Neuronal stem cell (in vitro differentiated cells): Measurements from ENCODE around the gene FBXW5.

ENCODE experiments used
- DNase-seq: peaks from one replicate; pipeline ENCODE4 v3.0.0-alpha.2; 2013; ENCODE audit warnings: low spot score
- H2AFZ ChIP-seq: one replicate; pipeline ENCODE4 v1.6.1; 2013; ENCODE audit warnings: mild to moderate bottlenecking, low read length, inconsistent platforms
- H2AK5ac ChIP-seq: 2 replicates; pipeline ENCODE4 v1.6.1; 2013; ENCODE audit warnings: low read depth, mild to moderate bottlenecking, inconsistent platforms, low read length, moderate library complexity, mixed read lengths
- H2BK120ac ChIP-seq: 2 replicates; pipeline ENCODE4 v1.6.1; 2013; ENCODE audit warnings: low read depth, mild to moderate bottlenecking, inconsistent platforms, low read length, moderate library complexity, mixed read lengths
- H2BK12ac ChIP-seq: one replicate; pipeline ENCODE4 v1.6.1; 2013; ENCODE audit warnings: low read length, inconsistent platforms
- H2BK15ac ChIP-seq: 2 replicates; pipeline ENCODE4 v1.6.1; 2013; ENCODE audit warnings: mild to moderate bottlenecking, low read length, inconsistent platforms, mixed read lengths
- H2BK5ac ChIP-seq: one replicate; pipeline ENCODE4 v1.6.1; 2013; ENCODE audit warnings: inconsistent platforms, mild to moderate bottlenecking, low read length, moderate library complexity
- H3K14ac ChIP-seq: one replicate; pipeline ENCODE4 v1.6.1; 2013; ENCODE audit warnings: low read length, inconsistent platforms
- H3K18ac ChIP-seq: 2 replicates; pipeline ENCODE4 v1.6.1; 2013; ENCODE audit warnings: low read length, inconsistent platforms
- H3K23ac ChIP-seq: 2 replicates; pipeline ENCODE4 v1.6.1; 2013; ENCODE audit warnings: low read depth, mild to moderate bottlenecking, mixed read lengths, low read length, inconsistent platforms; ENCODE audit not compliant: poor library complexity
- H3K27ac ChIP-seq: replicated peaks from 3 replicates; pipeline ENCODE4 v1.5.1; 2013; ENCODE audit warnings: low read length, inconsistent platforms
- H3K27me3 ChIP-seq, 3 experiments: 2 replicates each; pipeline ENCODE4 v1.6.1; 2013; ENCODE audit warnings: low read length in 3 of 3, mild to moderate bottlenecking in 2 of 3, inconsistent platforms in 1 of 3, low read depth in 1 of 3, mixed read lengths in 1 of 3, moderate library complexity in 1 of 3; ENCODE audit not compliant: control insufficient read depth in 3 of 3, insufficient read depth in 3 of 3
- H3K36me3 ChIP-seq, 2 donors: replicated peaks in 1 of 2; 2 replicates each; pipeline ENCODE4 v1.6.1; 2013; ENCODE audit warnings: low read length in 2 of 2; ENCODE audit not compliant: control insufficient read depth in 2 of 2, insufficient read depth in 2 of 2
- H3K4ac ChIP-seq: 2 replicates; pipeline ENCODE4 v1.6.1; 2013; ENCODE audit warnings: inconsistent platforms, mild to moderate bottlenecking, low read length, moderate library complexity
- H3K4me1 ChIP-seq, 2 donors: 1 replicate in 1 of 2; 2 replicates in 1 of 2; pipeline ENCODE4 v1.6.1; 2013; ENCODE audit warnings: low read length in 2 of 2, low read depth in 1 of 2; ENCODE audit not compliant: control insufficient read depth in 2 of 2, insufficient read depth in 1 of 2
- H3K4me2 ChIP-seq: one replicate; pipeline ENCODE4 v1.6.1; 2013; ENCODE audit warnings: mild to moderate bottlenecking, low read length, inconsistent platforms; ENCODE audit not compliant: insufficient read depth, poor library complexity, severe bottlenecking
- H3K4me3 ChIP-seq, 2 donors: 2 replicates each; pipeline ENCODE4 v1.5.1; 2013; ENCODE audit warnings: low read length in 2 of 2, mild to moderate bottlenecking in 2 of 2, inconsistent platforms in 1 of 2, moderate library complexity in 1 of 2
- H3K79me1 ChIP-seq: one replicate; pipeline ENCODE4 v1.6.1; 2013; ENCODE audit warnings: low read depth, mild to moderate bottlenecking, inconsistent platforms, low read length, moderate library complexity
- H3K9ac ChIP-seq: one replicate; pipeline ENCODE4 v1.6.1; 2013; ENCODE audit warnings: mild to moderate bottlenecking, low read depth, low read length, inconsistent platforms; ENCODE audit not compliant: poor library complexity
- H3K9me3 ChIP-seq, 2 donors: replicated peaks in 1 of 2; 2 replicates each; pipeline versions ENCODE3 to v1.6.1; 2013; ENCODE audit warnings: low read length in 2 of 2, mild to moderate bottlenecking in 2 of 2, inconsistent platforms in 1 of 2, low read depth in 1 of 2, mixed read lengths in 1 of 2, moderate library complexity in 1 of 2; ENCODE audit not compliant: control insufficient read depth in 2 of 2, insufficient read depth in 1 of 2
- H4K8ac ChIP-seq: one replicate; pipeline ENCODE4 v1.6.1; 2013; ENCODE audit warnings: low read depth, mild to moderate bottlenecking, inconsistent platforms, low read length, moderate library complexity
- H4K91ac ChIP-seq: one replicate; pipeline ENCODE4 v1.6.1; 2013; ENCODE audit warnings: low read length, low read depth, mild to moderate bottlenecking, inconsistent platforms; ENCODE audit not compliant: poor library complexity
- WGBS, 2 donors: extraction: QIAGEN DNeasy Blood & Tissue Kit; methylation state at CpG; one replicate each; pipeline ENCODE4 v1.1.7; 2013; ENCODE audit warnings: missing lambda C conversion rate in 2 of 2, mixed read lengths in 1 of 2; ENCODE audit not compliant: insufficient read length in 2 of 2, insufficient replicate concordance in 1 of 2; ENCODE audit errors: extremely low coverage in 2 of 2; 5-methylcytosine and 5-hydroxymethylcytosine counted together

FBXW5 gene

DNA sequence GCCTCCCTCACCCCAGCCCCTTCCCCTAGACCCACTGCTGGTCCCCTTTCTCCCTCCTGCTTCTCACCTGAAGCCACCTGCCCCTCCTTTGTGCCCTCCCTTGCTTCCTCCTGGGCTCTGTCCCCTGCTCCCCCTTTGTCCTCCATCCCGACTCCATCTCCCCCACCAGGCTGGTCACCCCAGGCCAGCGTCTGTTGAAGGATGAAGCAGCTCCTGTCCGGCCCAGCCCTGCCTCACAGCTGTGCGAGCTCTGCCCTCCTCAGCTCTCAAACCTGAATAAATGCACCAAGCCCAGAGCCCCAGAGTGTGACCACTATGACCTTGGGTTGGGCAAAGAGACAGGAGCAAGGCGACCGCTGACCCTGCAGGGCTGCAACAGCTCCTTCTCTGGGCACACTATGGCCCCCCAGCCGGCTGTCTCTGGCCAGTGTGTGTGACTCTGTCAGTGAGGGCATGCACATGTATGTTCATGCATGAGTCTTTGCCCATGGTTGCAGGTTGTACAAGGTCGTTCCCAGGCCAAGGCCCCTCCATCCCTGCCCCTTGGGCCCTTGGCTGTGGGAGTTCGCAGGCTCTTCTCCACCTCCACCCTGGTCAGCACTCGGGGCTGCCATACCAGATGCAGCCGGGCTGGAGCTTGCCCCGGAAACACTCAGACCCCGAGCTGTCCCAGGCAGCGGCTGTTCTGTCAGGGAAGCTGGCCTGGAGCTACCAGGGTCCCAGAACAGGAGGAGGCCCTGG lies 10.8 kb upstream of the FBXW5 start:
- Histone ChIP-seq H3K27me3 (peaks cover 0 to 18% (median 0%) of the 10 kb centered on the region in 3 experiments), H3K4me2 (no peak overlapping the region), H3K4ac (peak overlapping the region; percentile 76), H4K8ac (no peak overlapping the region), H3K9ac (peak overlapping the region; percentile 21), H3K4me3 (no peak overlapping the region), H4K91ac (no peak overlapping the region), H2BK120ac (no peak overlapping the region), H3K79me1 (peaks cover 3% of the 10 kb centered on the region), H2AFZ (no peak overlapping the region), H2BK5ac (peak overlapping the region; percentile 39), H3K36me3 (no peaks in the 10 kb centered on the region), H3K23ac (peak overlapping the region; percentile 55), H2BK12ac (no peak overlapping the region), H2BK15ac (peak overlapping the region; percentile 99), H3K14ac (peak overlapping the region; percentile 56), H2AK5ac (peak overlapping the region; percentile 94), H3K4me1 (peaks cover 7 to 12% of the 10 kb centered on the region in 2 donors), H3K18ac (peak overlapping the region; percentile 57), H3K9me3 (no peaks in the 10 kb centered on the region), H3K27ac (no peak overlapping the region)
- no peak for DNase-seq
- no CpG with 5 or more reads among the region's 14 CpGs for WGBS, 2 donors

- H3K4me3 ChIP-seq = peak overlapping the region in 1 of 2 donors; percentile 3
- no peak overlapping the region for H2BK12ac ChIP-seq
- H3K23ac ChIP-seq = peak overlapping the region; percentile 93
- no peak overlapping the region for H4K91ac ChIP-seq
- H3K36me3 ChIP-seq = no peaks in the 10 kb centered on the region
- no CpG with 5 or more reads among the region's 25 CpGs for WGBS, 2 donors
- no peak overlapping the region for H3K27ac ChIP-seq
- no peaks in the 10 kb centered on the region for H3K9me3 ChIP-seq
- H2BK120ac ChIP-seq = no peak overlapping the region
- peak overlapping the region; percentile 99 for H2BK15ac ChIP-seq
- peaks cover 0 to 14% (median 0%) of the 10 kb centered on the region in 3 experiments for H3K27me3 ChIP-seq
- H3K4me1 ChIP-seq = peaks cover 9 to 14% of the 10 kb centered on the region in 2 donors
- H2AFZ ChIP-seq = no peak overlapping the region
- peak overlapping the region; percentile 6 for H3K4ac ChIP-seq
- peak overlapping the region; percentile 38 for H3K18ac ChIP-seq
- no peak for DNase-seq
- peak overlapping the region; percentile 94 for H2AK5ac ChIP-seq
- peaks cover 2% of the 10 kb centered on the region for H3K79me1 ChIP-seq
- peak overlapping the region; percentile 56 for H3K14ac ChIP-seq
- H3K9ac ChIP-seq = peak overlapping the region; percentile 38
- H3K4me2 ChIP-seq = no peak overlapping the region
- H4K8ac ChIP-seq = peak overlapping the region; percentile 48
- H2BK5ac ChIP-seq = peak overlapping the region; percentile 87
Observed at GRCh38 chr9:136954270-136955083, 9.9 kb upstream of the FBXW5 start.

DNA sequence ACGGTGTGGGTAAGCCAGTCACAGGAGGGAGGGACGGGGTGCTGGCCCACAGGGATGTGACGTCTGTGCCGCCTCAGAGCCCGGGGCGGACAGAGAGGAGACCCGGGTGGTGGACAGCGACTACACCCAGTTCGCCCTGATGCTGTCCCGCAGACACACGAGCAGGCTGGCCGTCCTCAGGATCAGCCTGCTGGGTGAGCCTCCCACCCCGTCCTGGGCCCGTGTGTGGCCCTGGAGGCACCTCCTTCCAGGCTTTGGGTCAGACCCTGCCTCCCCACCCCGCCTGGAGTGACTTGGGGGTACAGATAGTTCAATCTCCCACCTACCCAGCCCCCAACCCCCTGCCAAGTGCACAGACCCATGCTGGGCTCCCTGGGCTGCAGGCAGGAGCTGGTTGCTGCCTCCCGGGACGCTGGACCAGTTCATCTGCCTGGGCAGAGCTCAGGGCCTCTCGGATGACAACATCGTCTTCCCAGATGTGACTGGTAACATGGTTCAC lies 9.3 kb upstream of the FBXW5 start:
- no peak overlapping the region for H3K4ac ChIP-seq
- H3K27me3 ChIP-seq = peaks cover 0 to 13% (median 0%) of the 10 kb centered on the region in 3 experiments
- WGBS, 2 donors = no CpG with 5 or more reads among the region's 19 CpGs
- no peaks in the 10 kb centered on the region for H3K9me3 ChIP-seq
- peaks cover 11 to 16% of the 10 kb centered on the region in 2 donors for H3K4me1 ChIP-seq
- peak overlapping the region; percentile 38 for H3K18ac ChIP-seq
- H2BK12ac ChIP-seq = peak overlapping the region; percentile 2
- peak overlapping the region in 1 of 2 donors; percentile 12 for H3K4me3 ChIP-seq
- H3K4me2 ChIP-seq = no peak overlapping the region
- H3K14ac ChIP-seq = no peak overlapping the region
- peak overlapping the region; percentile 43 for H3K23ac ChIP-seq
- peaks cover 2% of the 10 kb centered on the region for H3K79me1 ChIP-seq
- H4K91ac ChIP-seq = no peak overlapping the region
- H2BK5ac ChIP-seq = peak overlapping the region; percentile 87
- DNase-seq = no peak
- no peak overlapping the region for H4K8ac ChIP-seq
- no peak overlapping the region for H2AFZ ChIP-seq
- H2BK15ac ChIP-seq = peak overlapping the region; percentile 43
- peak overlapping the region; percentile 3 for H3K9ac ChIP-seq
- no peaks in the 10 kb centered on the region for H3K36me3 ChIP-seq
- H3K27ac ChIP-seq = no peak overlapping the region
- H2AK5ac ChIP-seq = peak overlapping the region; percentile 90
- H2BK120ac ChIP-seq = no peak overlapping the region
